ENCODE measurements around the gene NELL2.

NELL2 gene

GRCh38 chr12:44649693-44650092 lies 226.4 kb downstream of the NELL2 start:
- H3K4me1 ChIP-seq (ENCODE audit: control insufficient read depth, insufficient read depth, low read length, poor library complexity, severe bottlenecking) = no peaks in the 10 kb centered on the region
- H3K27me3 ChIP-seq (replicated peaks; ENCODE audit: control insufficient read depth, insufficient read depth, low read length, poor library complexity, severe bottlenecking) = no peaks in the 10 kb centered on the region
- no peak for DNase-seq
- no peak overlapping the region for H3K27ac ChIP-seq (ENCODE audit: insufficient read depth, low read length, poor library complexity, severe bottlenecking)
- no peaks in the 10 kb centered on the region for H3K36me3 ChIP-seq (ENCODE audit: control insufficient read depth, insufficient read depth, low read length)
- no peak overlapping the region for H3K4me3 ChIP-seq (ENCODE audit: insufficient read depth, low read depth, low read length, poor library complexity, severe bottlenecking)
- no peaks in the 10 kb centered on the region for H3K9me3 ChIP-seq (ENCODE audit: control insufficient read depth, low read length)

GRCh38 chr12:44647917-44648690 lies 228.0 kb downstream of the NELL2 start:
- H3K4me3 ChIP-seq (ENCODE audit: insufficient read depth, low read depth, low read length, poor library complexity, severe bottlenecking) = no peak overlapping the region
- no peak for DNase-seq
- H3K9me3 ChIP-seq (ENCODE audit: control insufficient read depth, low read length) = no peaks in the 10 kb centered on the region
- no peak overlapping the region for H3K27ac ChIP-seq (ENCODE audit: insufficient read depth, low read length, poor library complexity, severe bottlenecking)
- no peaks in the 10 kb centered on the region for H3K4me1 ChIP-seq (ENCODE audit: control insufficient read depth, insufficient read depth, low read length, poor library complexity, severe bottlenecking)
- no peaks in the 10 kb centered on the region for H3K27me3 ChIP-seq (replicated peaks; ENCODE audit: control insufficient read depth, insufficient read depth, low read length, poor library complexity, severe bottlenecking)
- no peaks in the 10 kb centered on the region for H3K36me3 ChIP-seq (ENCODE audit: control insufficient read depth, insufficient read depth, low read length)

- no peak overlapping the region for H3K27ac ChIP-seq (ENCODE audit: insufficient read depth, low read length, poor library complexity, severe bottlenecking)
- no peak for DNase-seq
Observed at GRCh38 chr12:44640427-44641190, 235.5 kb downstream of the NELL2 start.

GRCh38 chr12:44637875-44638274 lies 238.2 kb downstream of the NELL2 start:
- Histone ChIP-seq H3K27me3 (replicated peaks; ENCODE audit: control insufficient read depth, insufficient read depth, low read length, poor library complexity, severe bottlenecking) (no peaks in the 10 kb centered on the region), H3K4me3 (ENCODE audit: insufficient read depth, low read depth, low read length, poor library complexity, severe bottlenecking) (no peak overlapping the region), H3K9me3 (ENCODE audit: control insufficient read depth, low read length) (no peaks in the 10 kb centered on the region), H3K36me3 (ENCODE audit: control insufficient read depth, insufficient read depth, low read length) (no peaks in the 10 kb centered on the region), H3K4me1 (ENCODE audit: control insufficient read depth, insufficient read depth, low read length, poor library complexity, severe bottlenecking) (no peaks in the 10 kb centered on the region), H3K27ac (ENCODE audit: insufficient read depth, low read length, poor library complexity, severe bottlenecking) (no peak overlapping the region)
- no peak for DNase-seq

More at GRCh38 chr12:44640427-44641190, 235.5 kb downstream of the NELL2 start:
- Histone ChIP-seq H3K4me1 (ENCODE audit: control insufficient read depth, insufficient read depth, low read length, poor library complexity, severe bottlenecking) (no peaks in the 10 kb centered on the region), H3K4me3 (ENCODE audit: insufficient read depth, low read depth, low read length, poor library complexity, severe bottlenecking) (no peak overlapping the region), H3K36me3 (ENCODE audit: control insufficient read depth, insufficient read depth, low read length) (no peaks in the 10 kb centered on the region), H3K9me3 (ENCODE audit: control insufficient read depth, low read length) (no peaks in the 10 kb centered on the region), H3K27me3 (replicated peaks; ENCODE audit: control insufficient read depth, insufficient read depth, low read length, poor library complexity, severe bottlenecking) (no peaks in the 10 kb centered on the region)

GRCh38 chr12:44628180-44628579 lies 247.9 kb downstream of the NELL2 start:
- Histone ChIP-seq H3K4me1 (ENCODE audit: control insufficient read depth, insufficient read depth, low read length, poor library complexity, severe bottlenecking) (no peaks in the 10 kb centered on the region), H3K4me3 (ENCODE audit: insufficient read depth, low read depth, low read length, poor library complexity, severe bottlenecking) (no peak overlapping the region), H3K36me3 (ENCODE audit: control insufficient read depth, insufficient read depth, low read length) (no peaks in the 10 kb centered on the region), H3K27ac (ENCODE audit: insufficient read depth, low read length, poor library complexity, severe bottlenecking) (no peak overlapping the region), H3K9me3 (ENCODE audit: control insufficient read depth, low read length) (no peaks in the 10 kb centered on the region), H3K27me3 (replicated peaks; ENCODE audit: control insufficient read depth, insufficient read depth, low read length, poor library complexity, severe bottlenecking) (no peaks in the 10 kb centered on the region)
- no peak for DNase-seq

GRCh38 chr12:44627387-44628166 lies 248.5 kb downstream of the NELL2 start:
- no peaks in the 10 kb centered on the region for H3K4me1 ChIP-seq (ENCODE audit: control insufficient read depth, insufficient read depth, low read length, poor library complexity, severe bottlenecking)
- no peak overlapping the region for H3K4me3 ChIP-seq (ENCODE audit: insufficient read depth, low read depth, low read length, poor library complexity, severe bottlenecking)
- no peaks in the 10 kb centered on the region for H3K27me3 ChIP-seq (replicated peaks; ENCODE audit: control insufficient read depth, insufficient read depth, low read length, poor library complexity, severe bottlenecking)
- no peak for DNase-seq
- no peaks in the 10 kb centered on the region for H3K36me3 ChIP-seq (ENCODE audit: control insufficient read depth, insufficient read depth, low read length)
- no peaks in the 10 kb centered on the region for H3K9me3 ChIP-seq (ENCODE audit: control insufficient read depth, low read length)
- no peak overlapping the region for H3K27ac ChIP-seq (ENCODE audit: insufficient read depth, low read length, poor library complexity, severe bottlenecking)

GRCh38 chr12:44626883-44627282 lies 249.2 kb downstream of the NELL2 start:
- no peak for DNase-seq
- H3K27me3 ChIP-seq (replicated peaks; ENCODE audit: control insufficient read depth, insufficient read depth, low read length, poor library complexity, severe bottlenecking) = no peaks in the 10 kb centered on the region
- H3K9me3 ChIP-seq (ENCODE audit: control insufficient read depth, low read length) = no peaks in the 10 kb centered on the region

GRCh38 chr12:44618946-44619345 lies 257.2 kb downstream of the NELL2 start:
- no peaks in the 10 kb centered on the region for H3K9me3 ChIP-seq (ENCODE audit: control insufficient read depth, low read length)
- no peak for DNase-seq
- no peaks in the 10 kb centered on the region for H3K4me1 ChIP-seq (ENCODE audit: control insufficient read depth, insufficient read depth, low read length, poor library complexity, severe bottlenecking)
- H3K27ac ChIP-seq (ENCODE audit: insufficient read depth, low read length, poor library complexity, severe bottlenecking) = no peak overlapping the region
- no peaks in the 10 kb centered on the region for H3K27me3 ChIP-seq (replicated peaks; ENCODE audit: control insufficient read depth, insufficient read depth, low read length, poor library complexity, severe bottlenecking)
- no peaks in the 10 kb centered on the region for H3K36me3 ChIP-seq (ENCODE audit: control insufficient read depth, insufficient read depth, low read length)
- no peak overlapping the region for H3K4me3 ChIP-seq (ENCODE audit: insufficient read depth, low read depth, low read length, poor library complexity, severe bottlenecking)

More at GRCh38 chr12:44626883-44627282, 249.2 kb downstream of the NELL2 start:
- Histone ChIP-seq H3K4me3 (ENCODE audit: insufficient read depth, low read depth, low read length, poor library complexity, severe bottlenecking) (no peak overlapping the region), H3K36me3 (ENCODE audit: control insufficient read depth, insufficient read depth, low read length) (no peaks in the 10 kb centered on the region), H3K27ac (ENCODE audit: insufficient read depth, low read length, poor library complexity, severe bottlenecking) (no peak overlapping the region), H3K4me1 (ENCODE audit: control insufficient read depth, insufficient read depth, low read length, poor library complexity, severe bottlenecking) (no peaks in the 10 kb centered on the region)

GRCh38 chr12:44616402-44616801 lies 259.7 kb downstream of the NELL2 start:
- H3K4me3 ChIP-seq (ENCODE audit: insufficient read depth, low read depth, low read length, poor library complexity, severe bottlenecking) = no peak overlapping the region
- H3K36me3 ChIP-seq (ENCODE audit: control insufficient read depth, insufficient read depth, low read length) = no peaks in the 10 kb centered on the region
- no peak overlapping the region for H3K27ac ChIP-seq (ENCODE audit: insufficient read depth, low read length, poor library complexity, severe bottlenecking)
- H3K9me3 ChIP-seq (ENCODE audit: control insufficient read depth, low read length) = no peaks in the 10 kb centered on the region
- H3K27me3 ChIP-seq (replicated peaks; ENCODE audit: control insufficient read depth, insufficient read depth, low read length, poor library complexity, severe bottlenecking) = no peaks in the 10 kb centered on the region
- no peak for DNase-seq
- H3K4me1 ChIP-seq (ENCODE audit: control insufficient read depth, insufficient read depth, low read length, poor library complexity, severe bottlenecking) = no peaks in the 10 kb centered on the region
